ENCODE results near the gene LCN10.

LCN10 gene

DNA sequence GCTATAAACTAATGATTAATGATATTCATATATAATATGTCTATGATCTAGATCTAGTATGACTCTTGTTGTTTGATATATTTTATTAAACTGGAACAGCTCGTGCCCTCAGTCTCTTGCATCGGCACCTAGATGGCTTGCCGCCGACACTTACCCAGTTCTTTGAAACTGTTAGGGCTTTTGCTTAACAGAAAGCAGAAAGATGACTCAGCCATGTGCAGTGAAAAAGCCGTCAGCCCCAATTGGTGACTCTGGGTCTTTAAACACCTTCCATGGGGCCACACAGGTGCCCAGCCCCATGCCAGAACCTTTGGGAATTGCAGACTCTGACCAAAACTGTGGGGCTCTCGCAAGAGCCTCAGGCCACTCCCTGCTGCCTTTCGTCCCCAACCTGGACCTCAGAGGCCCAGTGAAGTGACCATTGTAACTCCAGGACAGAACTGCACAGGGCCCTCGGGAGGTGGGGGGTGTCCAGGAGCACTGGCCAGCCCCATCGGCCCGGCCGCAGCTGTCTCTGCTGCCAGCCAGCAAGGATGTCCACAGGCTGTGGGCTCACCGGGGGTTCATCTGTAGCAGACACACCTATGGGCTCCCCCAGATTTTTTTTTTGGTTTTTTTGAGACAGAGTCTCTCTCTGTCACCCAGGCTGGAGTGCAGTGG, 7.8 kb downstream of the LCN10 start:
- DNase-seq = no peak

DNA sequence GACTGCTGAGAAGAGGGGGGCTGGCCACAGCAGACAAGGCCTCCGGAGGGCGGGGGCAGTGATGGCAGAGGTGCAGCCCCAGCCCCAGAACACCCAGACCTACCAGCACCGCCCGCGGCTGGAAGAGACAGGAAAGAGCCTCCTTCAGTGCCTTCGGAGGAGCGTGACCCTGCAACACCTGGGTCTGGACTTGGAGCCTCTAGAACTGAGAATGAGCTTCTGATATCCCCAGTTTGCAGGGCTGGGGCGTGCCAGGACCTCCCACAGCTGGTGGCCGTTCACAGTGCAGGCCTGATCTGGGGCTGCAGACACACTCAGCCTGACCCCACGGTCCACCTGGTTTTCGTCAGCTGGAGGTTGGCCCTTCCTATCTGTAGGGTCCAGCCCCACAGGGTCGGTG, 9.1 kb downstream of the LCN10 start:
- DNase-seq = no peak

DNA sequence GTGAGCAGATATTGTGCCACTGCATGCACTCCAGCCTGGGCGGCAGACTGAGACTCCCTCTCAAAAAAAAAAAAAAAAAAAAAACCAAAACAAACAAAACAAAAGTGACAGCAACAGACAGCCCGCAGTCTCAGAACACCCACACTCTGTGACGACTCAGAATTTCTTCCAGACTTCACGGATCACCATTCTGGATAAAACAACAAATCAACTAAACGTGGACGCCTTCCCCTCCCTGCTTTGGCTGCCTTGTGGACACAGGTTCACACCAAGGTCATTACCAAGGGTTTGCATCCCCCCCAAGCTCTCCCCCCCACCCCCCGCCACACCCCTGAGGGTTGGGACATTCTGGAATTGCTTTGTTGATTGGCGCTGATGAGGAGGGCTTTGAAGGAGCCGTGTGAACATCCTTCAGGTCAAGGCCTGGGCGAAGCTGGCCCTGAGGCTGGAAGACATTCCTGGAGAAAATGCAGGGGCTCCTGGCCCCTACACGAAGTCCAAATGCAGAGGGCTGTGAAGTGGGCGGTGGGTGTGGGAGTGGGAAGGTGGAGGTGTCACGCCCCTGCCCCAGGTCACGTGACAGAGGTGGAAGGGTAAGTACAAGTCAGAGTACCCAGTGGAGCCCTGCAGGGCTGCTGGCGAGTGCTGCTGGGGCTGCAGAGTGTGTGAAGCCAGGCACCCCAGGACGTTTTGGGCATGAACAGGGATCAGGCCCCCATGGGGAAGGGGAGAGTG, 10.1 kb downstream of the LCN10 start:
- no peak for DNase-seq

DNA sequence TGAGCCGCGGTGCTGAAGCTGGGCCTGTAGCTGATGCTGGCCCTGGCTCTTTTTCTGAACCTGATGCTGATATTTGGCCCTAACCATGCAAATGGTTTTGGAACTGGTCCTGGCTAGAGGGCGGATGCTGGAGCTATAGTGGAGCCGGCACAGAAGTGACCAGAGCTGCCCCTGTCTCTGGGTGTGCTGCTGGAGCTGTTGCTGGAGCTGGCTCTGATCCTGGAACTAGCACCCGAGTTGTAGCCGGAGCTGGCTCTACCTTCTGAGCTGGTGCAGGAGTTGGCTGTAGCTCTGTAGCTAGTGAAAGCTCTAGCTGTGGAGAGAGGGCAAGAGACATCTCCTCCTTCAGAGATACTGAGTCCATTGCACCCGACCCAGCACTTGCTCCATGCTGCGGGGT, 12.8 kb downstream of the LCN10 start:
- no peak for DNase-seq

DNA sequence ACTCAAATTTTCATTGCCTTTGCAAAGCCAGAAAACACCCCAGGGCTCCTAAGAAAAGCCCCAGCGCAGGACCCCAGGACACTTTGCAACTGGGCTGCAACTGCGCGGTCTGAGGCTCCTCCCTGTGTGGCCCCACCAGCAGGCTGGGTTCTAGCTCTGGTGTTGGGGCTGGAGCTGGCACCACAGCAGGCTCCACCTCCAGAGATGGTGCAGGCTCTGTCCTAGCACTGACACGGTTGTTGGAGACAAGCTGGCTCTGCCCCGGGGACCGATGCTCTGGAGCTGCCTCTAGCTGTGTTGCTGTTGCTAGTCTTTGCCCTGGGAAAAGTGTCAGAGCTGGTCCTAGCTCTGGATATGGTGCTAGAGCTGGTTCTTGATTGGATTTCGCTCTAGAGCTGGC, 13.6 kb downstream of the LCN10 start:
- no peak for DNase-seq

DNA sequence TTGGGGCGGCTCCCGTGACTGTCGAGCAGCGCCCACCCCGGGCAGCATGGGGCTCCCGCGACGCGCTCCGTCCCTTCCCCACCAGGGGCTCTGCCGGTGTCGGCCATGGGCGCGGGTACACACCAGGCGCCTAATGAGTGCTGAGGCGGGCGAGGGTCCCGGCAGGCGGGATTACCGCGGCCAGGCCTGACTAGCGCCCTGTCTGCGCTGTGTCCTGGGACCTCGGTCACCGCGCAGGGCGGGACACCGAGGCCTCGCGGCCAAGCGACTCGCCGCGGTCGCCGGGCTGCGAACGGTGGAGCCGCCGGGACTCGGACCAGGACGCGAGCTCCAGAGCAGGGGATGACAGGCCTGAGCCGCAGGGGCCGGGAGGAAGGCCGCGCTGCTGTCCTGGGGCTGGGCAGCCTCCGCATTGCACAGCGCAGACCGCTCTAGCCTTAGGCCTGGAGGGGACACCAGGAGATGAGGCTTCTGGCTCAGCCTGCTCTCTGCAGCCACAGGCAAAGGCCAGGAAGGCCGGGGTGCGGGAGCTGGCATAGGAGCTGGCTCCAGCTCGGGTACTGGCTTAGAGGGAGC, 14.1 kb downstream of the LCN10 start:
- DNase-seq = no peak

DNA sequence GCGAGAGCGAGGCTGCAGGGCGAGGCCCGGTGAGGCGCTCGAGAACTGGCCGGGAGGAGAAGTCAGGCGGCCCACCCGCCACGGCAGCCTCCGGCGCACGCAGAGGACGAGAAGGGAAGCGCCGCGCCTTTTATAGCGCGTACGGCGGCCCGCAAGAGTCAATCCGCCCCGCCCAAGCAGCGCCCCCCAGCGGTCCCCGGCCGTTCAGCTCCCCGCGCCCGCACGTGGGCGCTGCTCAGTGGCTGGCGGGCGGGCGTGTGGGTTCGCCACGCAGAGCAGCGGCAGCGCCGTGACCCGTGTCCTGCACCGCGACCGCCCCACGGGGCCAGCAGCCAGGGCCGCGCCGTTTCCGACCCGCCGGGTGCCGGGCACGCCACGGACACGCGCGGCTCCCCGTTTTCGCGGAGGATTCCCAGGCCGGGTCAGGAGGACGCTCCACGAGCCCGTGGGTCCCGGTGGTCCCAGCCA, 14.6 kb downstream of the LCN10 start:
- peak; percentile 98 for DNase-seq

DNA sequence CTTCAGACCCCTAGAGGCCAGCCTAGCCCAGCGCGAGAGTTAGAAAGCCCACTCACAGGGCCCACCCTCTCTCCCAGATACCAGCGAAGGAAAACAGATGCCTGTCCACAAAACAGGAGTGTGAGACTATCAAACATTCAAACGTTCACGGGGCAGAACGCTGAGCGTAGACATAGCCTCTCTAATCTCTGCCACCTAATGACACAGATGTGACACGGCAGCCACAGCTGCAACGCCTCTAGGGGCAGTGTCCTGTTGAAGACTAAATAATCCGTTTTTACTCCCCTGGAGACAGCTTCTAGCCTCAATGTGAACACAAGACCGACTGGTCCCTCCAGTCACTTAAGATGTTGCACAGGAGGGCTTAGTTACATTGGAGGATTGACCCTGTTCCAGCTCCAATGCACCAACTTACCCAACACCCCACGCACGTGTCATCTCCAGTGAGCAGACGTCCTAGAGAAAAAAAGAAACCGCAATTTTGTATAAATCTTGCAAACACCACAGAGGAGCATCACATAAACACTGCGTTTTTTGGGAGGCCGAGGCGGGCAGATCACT, 16.0 kb downstream of the LCN10 start:
- DNase-seq = peak; percentile 56

DNA sequence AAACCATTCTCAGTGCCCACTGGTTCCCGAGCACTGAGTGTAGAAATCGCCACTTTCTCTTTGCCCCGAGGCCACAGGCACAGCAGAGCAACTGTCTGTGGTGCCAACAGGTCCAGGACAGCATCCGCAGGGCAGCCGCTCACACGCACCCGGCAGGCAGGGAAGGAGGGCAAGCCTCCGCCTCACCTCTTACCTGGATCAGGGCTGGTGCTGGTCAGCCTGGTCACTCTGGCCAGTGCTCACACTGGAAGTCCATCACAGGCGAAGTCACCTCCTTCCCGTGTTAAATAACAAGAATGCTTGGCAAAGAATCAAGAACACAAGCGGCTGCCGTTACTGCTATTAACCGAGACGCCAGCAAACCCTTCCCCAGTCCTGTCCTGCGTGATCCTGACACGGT, 16.6 kb downstream of the LCN10 start:
- no peak for DNase-seq

DNA sequence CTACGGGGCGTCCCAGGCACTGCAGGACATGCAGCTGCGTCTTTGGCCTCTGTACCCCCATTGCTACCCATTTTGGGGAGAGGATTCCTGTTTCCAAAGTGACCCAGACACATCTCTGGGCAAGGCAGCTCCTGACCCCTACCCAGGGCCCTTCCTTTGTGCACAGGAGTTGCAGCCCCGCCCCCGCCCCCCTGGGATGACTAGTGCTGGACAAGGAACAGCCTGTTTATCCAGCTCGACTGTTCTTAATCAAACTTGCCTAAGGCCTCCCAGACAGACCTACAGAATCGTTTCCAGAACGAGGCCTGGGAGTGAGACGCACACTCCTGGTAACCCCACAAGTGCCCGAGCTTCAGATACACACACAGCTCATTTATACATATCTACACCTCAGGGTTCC, 17.1 kb downstream of the LCN10 start:
- no peak for DNase-seq

DNA sequence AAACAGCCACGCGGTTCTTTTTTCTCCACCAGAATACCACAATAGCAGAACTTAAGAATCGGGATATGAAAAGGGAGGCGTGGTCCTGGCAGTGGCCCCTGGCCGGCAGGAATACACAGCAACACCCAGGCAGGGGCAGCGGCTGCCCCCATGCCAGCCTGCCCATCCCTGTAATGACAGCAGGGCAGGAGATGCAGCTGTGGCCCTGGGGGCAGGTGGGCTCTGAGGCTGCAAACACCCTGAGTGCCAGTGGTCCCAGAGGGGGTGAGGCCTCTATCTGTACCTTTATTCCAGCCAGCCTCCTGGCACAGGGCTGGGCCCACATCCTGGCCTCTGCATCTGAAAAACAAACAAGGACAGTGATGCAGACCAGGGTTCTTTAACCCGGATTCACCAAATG, 18.0 kb downstream of the LCN10 start:
- no peak for DNase-seq

DNA sequence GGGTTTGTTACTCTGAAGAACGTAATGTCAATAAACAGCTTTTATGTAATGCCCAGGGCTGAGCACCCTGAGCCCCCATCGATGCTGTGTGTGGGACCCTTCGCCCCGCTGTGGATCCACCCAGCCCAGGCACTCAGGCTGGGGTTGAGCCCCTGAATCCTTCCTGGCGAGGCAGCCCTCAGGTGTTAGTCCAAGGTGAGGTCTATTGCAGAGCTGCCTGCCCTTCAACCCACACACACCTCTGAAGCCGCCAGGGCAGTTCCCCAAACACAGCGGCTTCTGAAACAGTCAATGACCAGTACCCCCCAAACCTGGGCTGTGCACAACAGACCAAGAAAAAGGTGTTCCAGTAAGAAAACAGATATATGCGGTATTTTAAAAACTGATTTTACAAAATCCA, 18.8 kb downstream of the LCN10 start:
- DNase-seq = no peak

DNA sequence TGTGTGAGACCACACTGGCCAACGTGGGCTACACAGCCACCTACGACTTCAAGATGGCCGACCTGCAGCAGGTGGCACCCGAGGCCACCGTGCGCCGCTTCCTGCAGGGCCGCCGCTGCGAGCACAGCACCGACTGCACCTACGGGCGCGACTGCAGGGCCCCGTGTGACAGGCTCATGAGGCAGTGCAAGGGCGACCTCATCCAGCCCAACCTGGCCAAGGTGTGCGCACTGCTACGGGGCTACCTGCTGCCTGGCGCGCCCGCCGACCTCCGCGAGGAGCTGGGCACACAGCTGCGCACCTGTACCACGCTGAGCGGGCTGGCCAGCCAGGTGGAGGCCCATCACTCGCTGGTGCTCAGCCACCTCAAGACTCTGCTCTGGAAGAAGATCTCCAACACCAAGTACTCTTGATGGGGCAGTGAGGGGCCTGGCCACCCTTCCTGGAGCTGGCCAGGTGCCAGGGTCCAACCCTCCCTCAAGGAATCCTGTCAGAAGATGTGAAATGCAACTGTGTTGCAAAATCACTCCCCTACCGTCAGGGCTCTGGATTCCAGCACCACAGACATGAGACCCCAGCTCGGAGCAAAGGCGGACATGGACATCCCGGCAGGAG, 19.3 kb downstream of the LCN10 start:
- no peak for DNase-seq

DNA sequence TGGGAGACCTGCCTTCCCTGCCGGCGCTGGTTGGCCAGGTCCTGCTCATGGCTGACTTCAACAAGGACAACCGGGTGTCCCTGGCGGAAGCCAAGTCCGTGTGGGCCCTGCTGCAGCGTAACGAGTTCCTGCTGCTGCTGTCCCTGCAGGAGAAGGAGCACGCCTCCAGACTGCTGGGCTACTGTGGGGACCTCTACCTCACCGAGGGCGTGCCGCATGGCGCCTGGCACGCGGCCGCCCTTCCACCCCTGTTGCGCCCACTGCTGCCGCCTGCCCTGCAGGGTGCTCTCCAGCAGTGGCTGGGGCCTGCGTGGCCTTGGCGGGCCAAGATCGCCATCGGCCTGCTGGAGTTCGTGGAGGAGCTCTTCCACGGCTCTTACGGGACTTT, 19.8 kb downstream of the LCN10 start:
- DNase-seq = no peak

DNA sequence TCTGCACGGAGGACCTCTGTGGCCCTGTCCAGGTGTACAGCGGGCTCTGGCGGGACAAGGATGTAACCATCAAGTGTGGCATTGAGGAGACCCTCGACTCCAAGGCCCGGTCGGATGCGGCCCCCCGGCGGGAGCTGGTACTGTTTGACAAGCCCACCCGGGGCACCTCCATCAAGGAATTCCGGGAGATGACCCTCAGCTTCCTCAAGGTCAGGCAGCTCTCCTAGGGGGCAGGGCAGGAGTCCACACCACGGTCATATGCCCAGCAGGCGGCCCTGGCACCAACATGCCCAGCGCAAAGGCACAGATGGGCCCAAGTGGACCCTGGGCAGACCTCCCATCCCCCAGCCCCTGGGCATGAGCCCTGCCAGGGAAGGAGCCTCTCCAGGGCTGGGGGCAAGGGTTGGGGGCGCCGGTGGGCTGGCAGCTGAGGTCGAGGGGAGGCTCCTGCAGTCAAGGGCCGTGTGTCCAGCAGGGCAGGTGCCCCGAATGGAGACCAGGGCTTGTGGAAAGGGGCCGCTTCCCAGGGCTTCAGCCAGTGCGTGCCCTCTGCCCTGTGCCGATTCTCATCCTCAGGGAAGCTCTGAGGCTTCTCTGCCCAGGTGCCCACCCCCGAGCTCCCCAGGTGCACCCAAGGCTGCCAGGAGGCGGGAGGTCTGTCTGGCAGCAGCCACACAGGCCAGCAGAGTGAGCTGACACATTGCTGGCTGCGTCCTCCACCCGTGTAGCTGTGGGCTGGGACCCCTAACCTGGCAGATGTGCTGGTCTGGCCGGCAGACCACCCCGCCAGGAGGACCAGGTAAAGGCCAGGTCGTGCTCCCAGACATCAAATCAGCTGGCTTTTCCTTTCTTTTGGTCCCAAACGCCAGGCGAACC, 20.4 kb downstream of the LCN10 start:
- no peak for DNase-seq

DNA sequence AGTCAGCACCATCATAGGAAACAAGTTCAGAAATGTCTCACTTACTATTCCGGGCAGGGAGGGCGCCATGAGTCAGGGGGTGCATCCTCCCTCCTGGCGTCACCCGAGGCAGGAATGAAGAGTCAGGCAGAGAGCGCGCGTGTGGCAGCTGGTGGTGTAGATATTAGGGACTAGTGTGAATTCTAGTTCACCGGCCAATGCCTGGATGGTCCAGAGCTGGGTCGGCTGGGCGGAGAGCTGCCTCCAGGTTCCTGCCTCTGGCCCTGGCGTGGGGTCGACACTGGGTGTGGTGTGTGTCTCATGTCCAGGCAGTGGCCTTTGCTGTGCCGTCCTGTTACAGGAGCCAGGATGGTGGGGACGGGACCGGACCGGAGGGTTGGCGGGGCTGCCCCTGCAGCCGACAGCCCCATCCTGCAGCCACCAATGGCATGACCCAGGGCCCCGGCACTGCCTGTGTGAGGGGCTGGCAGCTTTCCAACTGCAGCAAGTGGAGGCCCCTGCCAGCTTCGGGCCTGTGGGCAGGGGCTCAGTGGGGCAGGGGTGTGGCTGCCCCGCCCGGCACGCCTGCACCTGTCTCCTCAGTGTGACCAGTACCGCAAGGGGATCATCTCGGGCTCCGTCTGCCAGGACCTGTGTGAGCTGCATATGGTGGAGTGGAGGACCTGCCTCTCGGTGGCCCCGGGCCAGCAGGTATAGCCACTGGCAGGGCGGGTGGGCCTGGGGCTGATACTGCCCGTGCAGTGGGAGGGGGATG, 21.2 kb downstream of the LCN10 start:
- DNase-seq = no peak

DNA sequence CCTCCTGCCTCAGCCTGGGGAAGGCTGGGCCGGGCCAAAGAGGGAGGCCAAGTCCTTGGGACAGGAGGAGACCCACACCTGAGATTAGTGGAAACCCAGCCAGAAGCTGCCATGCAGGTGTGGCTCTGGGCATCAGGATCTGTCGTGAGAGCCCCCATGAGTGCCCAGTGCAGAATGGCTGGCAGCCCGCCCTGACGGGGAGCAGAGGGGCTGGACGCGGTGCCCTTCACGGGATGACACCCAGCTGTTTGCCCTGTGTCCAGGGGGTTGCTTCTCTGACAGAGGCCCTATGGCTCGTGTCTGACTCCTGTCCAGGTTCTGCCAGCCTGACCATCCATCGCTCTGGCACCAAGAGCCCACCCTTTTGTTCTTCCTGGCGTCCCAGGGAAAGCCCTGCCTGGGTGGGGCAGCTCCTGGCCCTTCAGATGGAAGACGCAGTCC, 21.8 kb downstream of the LCN10 start:
- DNase-seq = no peak

DNA sequence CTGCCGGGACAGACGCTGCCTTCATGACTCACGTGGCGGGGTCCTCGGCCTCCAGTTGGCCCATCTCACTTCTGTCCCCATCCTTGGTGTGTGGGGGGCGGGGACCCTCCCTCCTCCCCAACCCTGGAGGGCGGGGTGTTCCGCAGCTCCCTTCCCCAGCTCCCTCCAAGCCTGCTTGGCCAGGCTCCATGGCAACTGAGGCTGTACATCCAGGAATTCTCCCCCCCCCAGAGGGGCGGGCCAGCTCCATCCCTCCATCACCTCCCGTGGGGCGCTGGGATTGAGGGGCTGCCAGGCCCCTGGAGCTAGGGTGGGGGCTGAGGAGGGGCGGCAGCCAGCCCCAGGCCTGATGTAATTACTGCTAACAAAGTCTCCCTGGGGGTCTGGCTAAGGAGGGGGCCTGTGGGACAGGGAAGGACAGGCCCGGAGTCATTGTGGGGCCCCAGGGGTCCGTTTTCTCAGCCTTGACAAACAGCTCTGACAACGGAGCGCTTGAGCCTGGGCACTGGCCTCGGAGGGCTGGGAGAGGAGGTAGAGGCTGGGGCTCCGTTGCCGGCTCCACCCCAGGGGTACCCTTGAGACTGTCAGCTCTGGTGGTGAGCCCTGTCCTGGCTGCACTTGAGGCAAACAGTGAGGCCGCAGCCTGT, 22.4 kb downstream of the LCN10 start:
- no peak for DNase-seq

DNA sequence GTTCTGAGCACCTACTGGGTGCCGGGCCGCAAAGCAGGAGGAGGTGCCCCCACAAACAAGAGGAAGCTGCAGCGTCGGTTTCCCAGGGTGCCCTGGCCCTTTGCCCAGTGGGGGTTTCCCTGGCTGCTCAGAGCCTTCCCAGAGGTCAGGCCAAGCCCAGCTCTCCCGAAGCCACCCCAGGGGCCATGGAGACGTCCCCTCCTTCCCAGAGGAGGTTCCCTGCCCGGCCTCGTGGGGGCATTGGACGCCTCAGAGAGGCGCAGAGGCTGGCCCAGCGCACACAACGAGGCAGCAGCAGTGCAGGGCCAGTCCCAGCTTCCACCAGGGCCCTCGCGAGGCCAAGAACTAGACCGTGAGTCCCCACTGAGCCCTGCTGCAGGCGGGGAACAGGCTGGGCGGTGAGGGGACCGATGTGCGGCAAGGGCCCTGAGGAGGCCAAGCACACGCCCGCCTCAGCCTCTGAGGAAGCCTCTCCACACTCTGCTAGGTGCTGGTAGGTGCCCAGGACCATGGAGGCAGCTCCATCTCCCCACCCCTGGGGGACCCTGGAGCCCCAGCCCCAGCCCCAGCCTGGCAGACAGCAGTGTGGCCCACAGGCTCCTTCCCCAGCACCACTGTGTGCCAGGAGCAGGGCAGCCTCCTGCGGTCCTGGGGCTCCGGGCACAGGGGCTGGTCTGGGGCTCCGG, 23.4 kb downstream of the LCN10 start:
- no peak for DNase-seq

DNA sequence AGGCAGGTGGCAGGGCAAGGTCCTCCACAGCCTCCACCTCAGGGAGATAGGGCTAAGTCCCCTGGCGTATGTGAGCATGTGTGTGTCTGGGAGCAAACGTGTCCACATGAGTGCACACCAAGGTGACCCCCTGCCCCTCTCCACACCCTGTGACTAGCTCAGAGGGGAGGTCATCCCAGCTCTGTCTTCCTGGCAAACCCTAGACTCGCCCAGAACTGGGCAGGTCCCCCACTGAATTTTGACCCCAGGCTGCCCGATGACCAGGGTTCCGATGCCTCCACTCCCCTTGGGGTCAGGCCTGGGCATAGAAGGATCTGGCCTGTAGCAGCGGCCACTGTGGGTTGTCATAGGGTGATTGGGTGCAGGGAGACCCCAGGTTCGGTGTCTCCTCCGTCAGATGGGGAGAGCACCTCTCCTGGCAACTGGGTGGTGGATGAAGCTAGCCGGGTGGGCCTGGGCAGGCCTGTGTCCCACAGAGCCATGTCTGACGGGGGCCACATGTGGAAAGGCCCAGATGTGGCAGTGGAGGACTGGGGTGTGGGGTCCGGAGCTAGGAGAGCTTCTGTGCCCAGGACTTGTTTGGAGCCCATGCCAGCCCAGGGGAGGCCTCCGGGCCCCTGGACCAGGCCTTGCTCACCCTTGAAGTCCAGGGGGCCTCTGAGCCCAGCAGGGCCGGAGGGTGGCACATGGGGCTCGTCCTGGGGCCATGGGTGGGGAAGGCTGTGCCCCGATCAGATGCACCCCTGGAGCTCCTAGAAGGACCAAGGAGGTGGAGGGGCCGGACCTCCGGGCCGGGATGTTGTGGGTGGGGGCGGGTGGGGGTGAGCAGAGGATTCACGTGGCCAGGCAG, 24.2 kb downstream of the LCN10 start:
- DNase-seq = no peak
